H1 (cell line): ENCODE data around the gene FBH1. TPM values are rescaled to one million over a fixed set of nuclear protein-coding genes. Genes with fewer than 3 reads are reported as not detected.

Experiments
- CTCF ChIA-PET: fragments of 300-600 bp; sonication (Branson Sonifier 250); formaldehyde crosslinking; loops from one replicate; lab custom pipeline; 2021; ENCODE audit not compliant: partially characterized antibody; lab: Charles Lee
- POLR2A ChIA-PET: fragments of 300-600 bp; sonication (Branson Sonifier 250); formaldehyde crosslinking; loops from one replicate; lab custom pipeline; 2021; ENCODE audit warnings: inconsistent platforms; ENCODE audit not compliant: partially characterized antibody; lab: Charles Lee
- DNase-seq, 2 experiments: peaks; one replicate each; pipeline versions ENCODE4 v3.0.0 to v3.0.0-alpha.2; 2010 to 2022; ENCODE audit warnings: low spot score in 2 of 2, low read depth in 1 of 2, mixed read lengths in 1 of 2
- FAIRE-seq: peaks from 2 replicates; lab custom pipeline; 2011; peaks lifted over from hg19 to GRCh38; lab: Jason Lieb, UNC
- H2AFZ ChIP-seq: 2 replicates; pipeline ENCODE4 v1.8.1; 2012; ENCODE audit warnings: low read length, inconsistent platforms
- H2AK5ac ChIP-seq: 2 replicates; pipeline ENCODE4 v1.6.1; 2013; ENCODE audit warnings: low read depth, low read length
- H2BK120ac ChIP-seq: replicated peaks from 2 replicates; pipeline ENCODE3; 2013; ENCODE audit warnings: low read depth, low read length, inconsistent platforms
- H2BK12ac ChIP-seq: 2 replicates; pipeline ENCODE4 v1.6.1; 2013; ENCODE audit warnings: low read depth, low read length
- H2BK15ac ChIP-seq: 2 replicates; pipeline ENCODE4 v1.6.1; 2013; ENCODE audit warnings: low read length
- H2BK20ac ChIP-seq: 2 replicates; pipeline ENCODE4 v1.6.1; 2013; ENCODE audit warnings: low read length
- H2BK5ac ChIP-seq: 2 replicates; pipeline ENCODE4 v1.6.1; 2013; ENCODE audit warnings: low read depth, low read length
- H3K14ac ChIP-seq: 2 replicates; pipeline ENCODE4 v1.6.1; 2013; ENCODE audit warnings: inconsistent platforms; ENCODE audit not compliant: insufficient read length
- H3K18ac ChIP-seq: 2 replicates; pipeline ENCODE4 v1.6.1; 2013; ENCODE audit warnings: low read length; ENCODE audit errors: extremely low read depth
- H3K23ac ChIP-seq: 2 replicates; pipeline ENCODE4 v1.6.1; 2013; ENCODE audit warnings: inconsistent platforms; ENCODE audit not compliant: insufficient read length
- H3K23me2 ChIP-seq: 2 replicates; pipeline ENCODE4 v1.6.1; 2013; ENCODE audit warnings: low read depth, low read length
- H3K27ac ChIP-seq: 2 replicates; pipeline ENCODE4 v1.6.1; 2011; ENCODE audit warnings: low read depth, low read length, inconsistent platforms
- H3K27me3 ChIP-seq, 4 experiments: replicated peaks in 1 of 4; 1 replicate in 1 of 4; 2 replicates in 3 of 4; pipeline versions ENCODE4 v1.6.1 to v1.8.1; 2011 to 2013; ENCODE audit warnings: low read length in 3 of 4, mild to moderate bottlenecking in 3 of 4, inconsistent platforms in 2 of 4, mixed read lengths in 2 of 4, moderate library complexity in 1 of 4; ENCODE audit not compliant: control insufficient read depth in 3 of 4, insufficient read depth in 3 of 4; ENCODE audit errors: extremely low read depth in 1 of 4
- H3K36me3 ChIP-seq, 4 experiments: 2 replicates each; pipeline versions ENCODE4 v1.6.1 to v1.8.1; 2011 to 2013; ENCODE audit warnings: mild to moderate bottlenecking in 4 of 4, low read length in 3 of 4, moderate library complexity in 2 of 4, control low read depth in 1 of 4, inconsistent platforms in 1 of 4; ENCODE audit not compliant: insufficient read depth in 4 of 4, control insufficient read depth in 2 of 4
- H3K4ac ChIP-seq: replicated peaks from 2 replicates; pipeline ENCODE3; 2013; ENCODE audit warnings: low read length, low read depth, mixed read lengths, inconsistent platforms; ENCODE audit not compliant: insufficient read length
- H3K4me1 ChIP-seq, 4 experiments: replicated peaks in 1 of 4; 1 replicate in 1 of 4; 2 replicates in 3 of 4; pipeline versions ENCODE4 v1.6.1 to v1.8.1; 2011 to 2013; ENCODE audit warnings: low read length in 3 of 4, inconsistent platforms in 2 of 4, mixed read lengths in 1 of 4; ENCODE audit not compliant: insufficient read depth in 4 of 4, control insufficient read depth in 3 of 4
- H3K4me2 ChIP-seq, 2 experiments: 2 replicates each; pipeline versions ENCODE4 v1.6.1 to v1.8.1; 2011 to 2013; ENCODE audit warnings: low read depth in 2 of 2, low read length in 2 of 2, control low read depth in 1 of 2, inconsistent platforms in 1 of 2, mild to moderate bottlenecking in 1 of 2; ENCODE audit not compliant: insufficient read depth in 1 of 2
- H3K4me3 ChIP-seq, 4 experiments: fragments of 200-600, 300-600 bp in 1 of 4; sonication (generic), shearing (Covaris generic), sonication (Bioruptor Twin) in 1 of 4; 2 replicates each; pipeline versions ENCODE4 v1.5.1 to v1.8.1; 2011 to 2016; ENCODE audit warnings: low read length in 4 of 4, low read depth in 3 of 4, control low read depth in 2 of 4, inconsistent platforms in 2 of 4, mild to moderate bottlenecking in 2 of 4, mixed read lengths in 1 of 4, moderate library complexity in 1 of 4; ENCODE audit not compliant: insufficient read depth in 2 of 4; ENCODE audit errors: extremely low read depth in 1 of 4
- H3K56ac ChIP-seq: replicated peaks from 2 replicates; pipeline ENCODE3; 2013; ENCODE audit warnings: low read depth, mild to moderate bottlenecking, mixed read lengths, low read length, inconsistent platforms; ENCODE audit not compliant: insufficient read length
- H3K79me1 ChIP-seq: 2 replicates; pipeline ENCODE4 v1.6.1; 2013; ENCODE audit warnings: low read depth, low read length, control low read depth
- H3K79me2 ChIP-seq, 2 experiments: 2 replicates each; pipeline versions ENCODE4 v1.6.1 to v1.8.1; 2012 to 2013; ENCODE audit warnings: low read length in 2 of 2, mild to moderate bottlenecking in 2 of 2, inconsistent platforms in 1 of 2; ENCODE audit not compliant: insufficient read depth in 2 of 2, control insufficient read depth in 1 of 2
- H3K9ac ChIP-seq, 4 experiments: replicated peaks in 1 of 4; 1 replicate in 1 of 4; 2 replicates in 3 of 4; pipeline versions ENCODE4 v1.6.1 to v1.8.1; 2011 to 2013; ENCODE audit warnings: low read depth in 3 of 4, low read length in 3 of 4, control low read depth in 2 of 4, mild to moderate bottlenecking in 2 of 4, moderate library complexity in 2 of 4, inconsistent platforms in 1 of 4; ENCODE audit errors: extremely low read depth in 1 of 4
- H3K9me3 ChIP-seq, 2 experiments: 2 replicates each; pipeline versions ENCODE4 v1.6.1 to v1.8.1; 2012 to 2013; ENCODE audit warnings: mild to moderate bottlenecking in 2 of 2, moderate library complexity in 2 of 2, control low read depth in 1 of 2, inconsistent platforms in 1 of 2, low read depth in 1 of 2, low read length in 1 of 2, mixed read lengths in 1 of 2; ENCODE audit not compliant: insufficient read depth in 2 of 2
- H4K20me1 ChIP-seq, 2 experiments: replicated peaks in 1 of 2; 2 replicates each; pipeline versions ENCODE3 to v1.8.1; 2011 to 2013; ENCODE audit warnings: inconsistent platforms in 2 of 2, low read length in 2 of 2, mild to moderate bottlenecking in 1 of 2; ENCODE audit not compliant: insufficient read depth in 2 of 2, control insufficient read depth in 1 of 2
- H4K5ac ChIP-seq: 2 replicates; pipeline ENCODE4 v1.6.1; 2013; ENCODE audit warnings: low read length, low read depth, mixed read lengths, inconsistent platforms; ENCODE audit not compliant: insufficient read length
- H4K8ac ChIP-seq: 2 replicates; pipeline ENCODE4 v1.8.0; 2013; ENCODE audit warnings: mild to moderate bottlenecking, moderate library complexity, low read length, inconsistent platforms; ENCODE audit not compliant: insufficient read depth; ENCODE audit errors: extremely low read depth
- H4K91ac ChIP-seq: replicated peaks from 2 replicates; pipeline ENCODE3; 2013; ENCODE audit warnings: low read length, mixed read lengths, inconsistent platforms; ENCODE audit not compliant: insufficient read length
- CBX5 ChIP-seq: fragments of 300-800, 300-1000 bp; sonication (generic); IDR thresholded peaks from 2 replicates; pipeline ENCODE4 v1.7.1; 2016; ENCODE audit warnings: antibody characterized with exemption, low read length, low read depth
- RBBP5 ChIP-seq: IDR thresholded peaks from 2 replicates; pipeline ENCODE4 v1.7.1; 2012; ENCODE audit warnings: low read depth, mild to moderate bottlenecking, inconsistent platforms, low read length, moderate library complexity, borderline replicate concordance
- RNF2 ChIP-seq: fragments of 200-900, 300-1000 bp; sonication (generic); IDR thresholded peaks from 2 replicates; pipeline ENCODE4 v1.7.1; 2016; ENCODE audit warnings: borderline replicate concordance, low read depth, mild to moderate bottlenecking, antibody characterized with exemption, low read length; ENCODE audit not compliant: poor library complexity, severe bottlenecking; ENCODE audit errors: missing control alignments
- TBP ChIP-seq: IDR thresholded peaks from 2 replicates; pipeline ENCODE4 v1.6.1; 2011; ENCODE audit warnings: low read depth, low read length, improper control_type of control experiment
- WGBS, 2 experiments: shearing (Covaris generic) in 1 of 2; methylation state at CpG; one replicate each; pipeline versions ENCODE4 v1.1.6 to v1.1.7; 2013 to 2015; ENCODE audit warnings: low lambda C conversion rate in 2 of 2, mixed read lengths in 2 of 2, inconsistent platforms in 1 of 2, low coverage in 1 of 2, missing lambda C conversion rate in 1 of 2; ENCODE audit not compliant: insufficient replicate concordance in 2 of 2, insufficient coverage in 1 of 2, insufficient read length in 1 of 2; ENCODE audit errors: extremely low coverage in 1 of 2, missing lambda C conversion rate in 1 of 2; 5-methylcytosine and 5-hydroxymethylcytosine counted together
- polyA plus RNA-seq, 7 experiments: library from polyadenylated mRNA; depleted of rRNA in 3 of 7; stranded (reverse) in 5 of 7; unstranded in 2 of 7; fragments of >200 nt in 5 of 7; fragments of 200-250 nt in 2 of 7; gene quantifications; 1 replicate in 5 of 7; 2 replicates in 1 of 7; 4 replicates in 1 of 7; pipeline versions ENCODE4 v1.2.1 to v1.2.3, GENCODE V29; 2011 to 2013; ENCODE audit warnings: missing spikeins in 2 of 7, mixed read lengths in 2 of 7
- total RNA-seq: library from RNA; stranded (reverse); fragmentation: NEBNext Ultra II Directional; extraction: Animal tissue kit (Norgen Biotek cat#: 25700); gene quantifications from 2 replicates; pipeline ENCODE4 v1.2.1, GENCODE V29; 2021
- TF ChIP-seq, protein P1 (sequence below): IDR thresholded peaks from 2 replicates; pipeline ENCODE4 v1.6.1; 2012; ENCODE audit warnings: inconsistent platforms

The FBH1 gene
- total and polyA plus RNA-seq, 2 of the 8 experiments (the other 6 are each of a cell fraction or from before 2014, with no cell fraction given), result 31.1 to 51.8 TPM

DNA sequence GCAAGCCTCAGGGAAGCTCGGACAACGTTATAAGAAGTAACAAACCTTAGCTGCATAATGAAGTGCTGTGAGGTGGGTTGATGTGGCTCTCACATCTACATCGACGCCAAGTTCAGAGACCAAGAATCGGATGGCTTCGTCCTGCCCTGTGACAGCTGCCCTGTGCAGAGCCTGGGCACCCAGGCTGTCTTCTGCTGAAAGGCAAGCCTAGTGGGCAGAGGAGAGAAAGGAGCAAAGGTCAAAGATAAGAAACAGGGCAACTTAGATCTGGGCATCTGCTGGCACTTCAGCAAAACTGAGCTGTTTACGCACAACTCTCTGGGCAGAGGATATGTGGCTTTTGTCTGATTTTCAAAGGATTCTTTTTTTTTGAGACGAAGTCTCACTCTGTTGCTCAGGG, 7.1 kb upstream of the FBH1 start:
- H3K14ac ChIP-seq, result no peak overlapping the region
- ChIA-PET POLR2A (interaction anchor here (1.3 kb wide), 1 partner anchor 69 kb away, joined by 3 read pairs; no protein-coding TSS in a partner anchor), CTCF (interaction anchor here (2.5 kb wide), 1 partner anchor 10 kb away, joined by 16 read pairs; no protein-coding TSS in a partner anchor)
- H3K4me1 ChIP-seq, result peaks cover 0 to 2% (median 0%) of the 10 kb centered on the region in 4 experiments; a peak in 3 of 7 replicates
- H3K4me2 ChIP-seq, result no peak overlapping the region
- H3K4me3 ChIP-seq, result no peak overlapping the region
- H3K23me2 ChIP-seq, result no peaks in the 10 kb centered on the region
- no peak overlapping the region for H2BK20ac ChIP-seq
- no peak overlapping the region for H3K4ac ChIP-seq
- no peak overlapping the region for H3K23ac ChIP-seq
- DNase-seq (no peak), FAIRE-seq (no peak)
- no peak overlapping the region for H2AFZ ChIP-seq
- H3K27me3 ChIP-seq, result no peaks in the 10 kb centered on the region
- H4K8ac ChIP-seq, result no peak overlapping the region
- H3K36me3 ChIP-seq, result peaks cover 11 to 57% (median 30%) of the 10 kb centered on the region in 4 experiments
- TF ChIP-seq TBP, result no peak
- no peak for TF ChIP-seq RNF2
- TF ChIP-seq, protein P1, sequence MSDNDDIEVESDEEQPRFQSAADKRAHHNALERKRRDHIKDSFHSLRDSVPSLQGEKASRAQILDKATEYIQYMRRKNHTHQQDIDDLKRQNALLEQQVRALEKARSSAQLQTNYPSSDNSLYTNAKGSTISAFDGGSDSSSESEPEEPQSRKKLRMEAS, result no peak
- TF ChIP-seq RBBP5, result no peak
- no peak for TF ChIP-seq CBX5
- H3K79me2 ChIP-seq, result peaks cover 0 to 4% of the 10 kb centered on the region in 2 experiments; a peak in 1 of 4 replicates
- no peak overlapping the region for H3K27ac ChIP-seq
- no peak overlapping the region for H3K9ac ChIP-seq
- H3K9me3 ChIP-seq, result no peaks in the 10 kb centered on the region
- no peak overlapping the region for H2BK120ac ChIP-seq
- no peak overlapping the region for H2BK12ac ChIP-seq
- no peak overlapping the region for H3K18ac ChIP-seq
- H2BK5ac ChIP-seq, result no peak overlapping the region
- no peak overlapping the region for H4K5ac ChIP-seq
- peaks cover under 1% of the 10 kb centered on the region; the same call in 1 of the 2 replicates for H3K79me1 ChIP-seq
- H4K20me1 ChIP-seq, result peaks cover 3 to 4% of the 10 kb centered on the region in 2 experiments
- no peak overlapping the region for H3K56ac ChIP-seq
- H2AK5ac ChIP-seq, result no peak overlapping the region
- no peak overlapping the region for H2BK15ac ChIP-seq
- 81% methylated on average over 8 of the region's 8 CpGs; no CpG with 5 or more reads in 1 of the 2 experiments for WGBS, 2 experiments
- H4K91ac ChIP-seq, result no peak overlapping the region
